ENCODE measurements around the gene RPL32.

- no peak for TF ChIP-seq POLR2A (IDR thresholded peaks at IDR 0.05; ENCODE audit: low read depth, low read length)
- TF ChIP-seq, protein P1, sequence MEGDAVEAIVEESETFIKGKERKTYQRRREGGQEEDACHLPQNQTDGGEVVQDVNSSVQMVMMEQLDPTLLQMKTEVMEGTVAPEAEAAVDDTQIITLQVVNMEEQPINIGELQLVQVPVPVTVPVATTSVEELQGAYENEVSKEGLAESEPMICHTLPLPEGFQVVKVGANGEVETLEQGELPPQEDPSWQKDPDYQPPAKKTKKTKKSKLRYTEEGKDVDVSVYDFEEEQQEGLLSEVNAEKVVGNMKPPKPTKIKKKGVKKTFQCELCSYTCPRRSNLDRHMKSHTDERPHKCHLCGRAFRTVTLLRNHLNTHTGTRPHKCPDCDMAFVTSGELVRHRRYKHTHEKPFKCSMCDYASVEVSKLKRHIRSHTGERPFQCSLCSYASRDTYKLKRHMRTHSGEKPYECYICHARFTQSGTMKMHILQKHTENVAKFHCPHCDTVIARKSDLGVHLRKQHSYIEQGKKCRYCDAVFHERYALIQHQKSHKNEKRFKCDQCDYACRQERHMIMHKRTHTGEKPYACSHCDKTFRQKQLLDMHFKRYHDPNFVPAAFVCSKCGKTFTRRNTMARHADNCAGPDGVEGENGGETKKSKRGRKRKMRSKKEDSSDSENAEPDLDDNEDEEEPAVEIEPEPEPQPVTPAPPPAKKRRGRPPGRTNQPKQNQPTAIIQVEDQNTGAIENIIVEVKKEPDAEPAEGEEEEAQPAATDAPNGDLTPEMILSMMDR (conservative IDR thresholded peaks at IDR 0.05; ENCODE audit: low read depth, low read length) = no peak
Measured at GRCh38 chr3:12885583-12885930, 44.2 kb upstream of the RPL32 start.
